HG02642 (cell line): ENCODE measurements around the gene MYO9A.
A peak's percentile ranks its signal among the peaks of the same experiment; 100 is the strongest.

Experiments
- ATAC-seq: cut with Tn5 transposase; IDR thresholded peaks from one replicate; pipeline ENCODE4 v1.9.1; 2021; ENCODE audit warnings: mild to moderate bottlenecking; ENCODE audit not compliant: unreplicated experiment, poor library complexity

MYO9A gene, protein sequence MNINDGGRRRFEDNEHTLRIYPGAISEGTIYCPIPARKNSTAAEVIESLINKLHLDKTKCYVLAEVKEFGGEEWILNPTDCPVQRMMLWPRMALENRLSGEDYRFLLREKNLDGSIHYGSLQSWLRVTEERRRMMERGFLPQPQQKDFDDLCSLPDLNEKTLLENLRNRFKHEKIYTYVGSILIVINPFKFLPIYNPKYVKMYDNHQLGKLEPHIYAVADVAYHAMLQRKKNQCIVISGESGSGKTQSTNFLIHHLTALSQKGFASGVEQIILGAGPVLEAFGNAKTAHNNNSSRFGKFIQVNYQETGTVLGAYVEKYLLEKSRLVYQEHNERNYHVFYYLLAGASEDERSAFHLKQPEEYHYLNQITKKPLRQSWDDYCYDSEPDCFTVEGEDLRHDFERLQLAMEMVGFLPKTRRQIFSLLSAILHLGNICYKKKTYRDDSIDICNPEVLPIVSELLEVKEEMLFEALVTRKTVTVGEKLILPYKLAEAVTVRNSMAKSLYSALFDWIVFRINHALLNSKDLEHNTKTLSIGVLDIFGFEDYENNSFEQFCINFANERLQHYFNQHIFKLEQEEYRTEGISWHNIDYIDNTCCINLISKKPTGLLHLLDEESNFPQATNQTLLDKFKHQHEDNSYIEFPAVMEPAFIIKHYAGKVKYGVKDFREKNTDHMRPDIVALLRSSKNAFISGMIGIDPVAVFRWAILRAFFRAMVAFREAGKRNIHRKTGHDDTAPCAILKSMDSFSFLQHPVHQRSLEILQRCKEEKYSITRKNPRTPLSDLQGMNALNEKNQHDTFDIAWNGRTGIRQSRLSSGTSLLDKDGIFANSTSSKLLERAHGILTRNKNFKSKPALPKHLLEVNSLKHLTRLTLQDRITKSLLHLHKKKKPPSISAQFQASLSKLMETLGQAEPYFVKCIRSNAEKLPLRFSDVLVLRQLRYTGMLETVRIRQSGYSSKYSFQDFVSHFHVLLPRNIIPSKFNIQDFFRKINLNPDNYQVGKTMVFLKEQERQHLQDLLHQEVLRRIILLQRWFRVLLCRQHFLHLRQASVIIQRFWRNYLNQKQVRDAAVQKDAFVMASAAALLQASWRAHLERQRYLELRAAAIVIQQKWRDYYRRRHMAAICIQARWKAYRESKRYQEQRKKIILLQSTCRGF (N-terminal part only)

DNA sequence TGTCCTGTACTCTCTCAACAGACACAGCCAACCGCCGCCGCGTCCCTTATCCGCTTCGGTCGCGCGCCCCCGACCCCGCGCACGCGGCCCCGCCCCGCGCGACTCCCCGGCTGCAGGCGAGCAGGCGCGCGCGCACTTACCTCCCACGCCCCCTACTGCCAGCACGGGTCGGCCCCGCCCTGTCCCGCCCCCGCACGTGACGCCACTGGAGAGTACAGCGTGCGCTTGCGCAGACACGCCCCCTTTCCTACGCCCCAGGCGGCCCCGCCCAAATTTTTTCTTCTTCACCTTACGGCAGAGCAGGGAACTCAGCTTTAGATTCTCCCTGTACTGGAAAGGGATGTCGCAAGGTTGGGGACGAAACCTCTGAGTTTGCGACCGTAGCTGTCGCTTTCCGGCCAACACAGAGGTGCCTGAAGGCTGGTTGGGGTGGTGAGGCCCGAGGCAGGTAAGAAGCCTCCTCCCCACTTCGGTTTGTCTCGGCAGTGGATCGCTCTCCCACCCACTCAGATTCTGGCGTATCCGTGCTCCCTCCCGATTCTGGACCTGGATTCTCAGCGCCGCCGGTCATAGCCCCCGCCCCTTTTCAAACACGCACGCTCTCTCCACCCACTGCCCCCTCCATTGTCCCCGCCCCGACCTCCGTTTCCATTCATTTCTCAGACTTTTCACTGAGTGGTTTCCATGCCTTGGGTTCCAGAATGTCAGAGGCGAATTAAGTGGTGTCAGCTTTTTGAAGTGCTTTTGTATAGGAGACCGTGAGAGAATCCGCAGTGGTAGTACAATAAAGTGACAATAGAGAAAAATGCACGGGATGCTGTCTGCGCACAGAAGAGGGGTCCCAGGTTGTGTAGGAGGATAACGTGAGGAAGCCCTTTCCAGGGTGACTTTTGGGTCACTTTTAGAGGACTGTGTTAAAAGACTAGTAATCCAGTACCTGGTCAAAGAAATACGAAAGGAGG, at the start of gene MYO9A, which contains the start of gene SENP8:
Gene MYO9A, minus strand, starts transcription at position 134 of the 962 bp plus-strand sequence. CDS start 71,587 bp downstream, outside the sequence.
Gene SENP8, plus strand, starts transcription at position 387 of the 962 bp plus-strand sequence. CDS start 21,221 bp downstream, outside the sequence.
- ATAC-seq: peak; percentile 73

DNA sequence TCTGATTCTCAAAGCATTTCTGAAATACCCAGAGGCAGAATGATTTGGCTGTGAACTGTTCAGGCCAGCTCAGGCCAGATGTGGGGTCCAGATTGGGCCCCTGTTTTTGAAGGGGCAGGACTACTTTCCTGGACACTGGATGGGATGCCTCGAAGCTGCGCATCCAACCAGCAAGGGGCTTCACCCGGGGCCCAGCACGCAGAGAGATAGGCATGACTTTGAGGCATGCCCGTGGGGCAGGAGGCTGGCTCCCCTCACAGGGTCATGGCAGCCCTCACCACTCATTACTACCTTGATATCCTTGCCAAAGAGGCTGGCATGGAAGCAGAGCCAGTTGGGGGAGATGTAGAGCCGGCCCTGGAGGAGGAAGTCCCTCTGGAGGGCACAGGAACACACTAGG, 49.5 kb upstream of the MYO9A start:
- ATAC-seq: no peak

DNA sequence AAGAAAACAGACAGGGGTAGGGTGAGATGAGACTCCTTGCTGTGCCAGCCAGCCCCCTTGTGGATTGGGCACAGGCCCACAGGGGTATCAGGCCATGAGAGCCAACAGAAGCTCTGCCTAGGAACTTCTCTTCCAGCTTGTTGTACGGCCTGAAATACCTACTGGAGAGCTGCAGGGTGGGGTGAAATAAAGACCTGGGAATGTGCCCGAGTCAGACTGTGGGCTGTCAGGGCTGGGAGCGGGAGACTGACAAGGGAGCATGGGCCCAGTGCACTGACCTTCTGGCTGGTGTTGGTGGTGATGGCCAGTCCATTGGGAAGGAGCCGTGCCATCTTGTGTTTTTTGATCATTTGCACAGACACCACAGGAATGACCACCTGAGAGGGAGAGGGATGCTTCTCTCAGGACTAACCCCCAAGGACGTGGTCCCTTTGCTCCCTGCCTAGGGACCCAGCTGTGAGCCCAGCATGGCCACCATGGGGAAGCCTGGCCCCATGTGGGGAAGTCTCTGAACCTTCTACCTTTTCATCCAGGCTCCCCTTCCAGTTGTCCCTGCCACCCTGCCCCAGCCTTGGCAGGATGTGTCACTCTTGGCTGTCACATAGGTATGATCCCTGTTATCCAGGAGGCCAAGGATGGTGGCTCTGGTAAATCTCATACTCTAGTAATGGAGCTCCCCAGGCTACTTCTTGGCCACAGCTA, 48.9 kb upstream of the MYO9A start:
- no peak for ATAC-seq

DNA sequence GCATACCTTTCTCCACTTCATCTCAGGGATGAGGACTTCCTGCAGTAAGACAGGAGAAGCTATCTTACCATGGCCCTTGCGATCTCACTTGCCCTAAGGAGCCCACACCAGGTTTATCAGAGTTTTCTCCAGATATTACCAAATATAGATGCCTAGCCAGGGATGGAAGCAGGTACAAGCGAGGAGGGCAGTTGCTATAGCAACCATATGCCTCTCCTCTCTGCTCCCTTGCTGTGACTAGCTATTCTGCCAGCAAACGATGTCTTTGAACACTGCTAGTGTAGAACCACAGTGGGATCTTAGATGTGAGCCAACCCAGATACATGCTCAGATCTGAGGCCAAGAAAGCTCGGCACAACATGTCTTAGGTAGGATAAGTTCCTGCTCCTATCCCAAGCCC, 45.8 kb upstream of the MYO9A start:
- no peak for ATAC-seq

DNA sequence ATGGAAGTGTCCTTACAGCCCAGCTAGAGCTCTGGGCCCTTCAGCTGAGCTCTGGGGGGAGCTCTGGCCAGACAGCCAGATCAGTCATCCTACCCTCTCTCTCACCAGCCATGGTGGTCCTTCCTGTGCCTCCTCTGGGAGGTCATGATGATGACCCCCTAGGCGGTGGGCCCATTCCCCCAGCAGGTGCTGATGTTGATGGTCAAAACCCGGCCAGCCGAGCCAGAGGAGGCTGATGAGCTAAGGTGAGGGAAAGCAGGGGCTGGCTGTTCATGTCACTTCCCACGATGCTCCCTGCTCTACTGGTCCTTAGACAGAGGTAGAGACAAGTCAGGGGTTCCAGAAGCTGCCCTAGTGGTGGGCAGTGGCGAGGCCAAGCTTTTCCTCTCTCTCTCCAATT, 44.6 kb upstream of the MYO9A start:
- no peak for ATAC-seq

DNA sequence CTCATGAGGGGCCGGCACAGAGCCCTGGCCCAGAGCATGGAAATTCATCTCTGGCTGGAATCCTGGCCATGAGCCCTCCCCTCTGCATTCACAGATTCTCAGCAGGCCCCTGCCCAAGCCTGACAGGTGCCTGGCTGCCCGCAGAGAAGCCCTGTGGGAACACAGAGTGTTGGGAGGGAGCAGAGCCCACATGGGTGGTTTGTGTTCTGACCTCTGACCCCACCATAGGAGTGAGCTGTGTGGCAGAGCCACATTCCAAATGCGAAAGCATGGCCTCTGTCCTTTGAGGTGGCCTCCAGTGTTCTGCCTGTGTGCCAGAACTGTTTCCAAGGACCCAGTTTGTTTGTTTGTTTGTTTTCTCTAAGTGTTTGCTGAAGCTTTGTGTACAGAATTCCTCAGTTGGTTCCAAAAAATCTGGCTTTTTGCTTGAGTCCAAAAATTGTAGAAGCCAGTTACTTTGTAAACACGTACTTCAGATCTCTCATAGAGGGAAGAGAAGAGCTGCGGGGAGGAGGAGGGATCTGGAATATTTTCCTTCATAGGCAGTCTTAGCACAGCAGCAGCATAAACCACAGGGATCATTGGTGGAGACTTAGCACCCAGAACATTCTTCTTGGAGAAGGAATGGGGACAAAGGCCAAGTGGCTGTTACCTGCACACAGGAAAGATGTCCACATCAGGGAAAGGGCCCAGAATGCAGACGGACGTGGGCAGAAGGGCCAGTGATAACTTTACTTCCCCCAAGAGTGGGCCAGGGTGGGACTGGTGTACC, 43.6 kb upstream of the MYO9A start:
- no peak for ATAC-seq

DNA sequence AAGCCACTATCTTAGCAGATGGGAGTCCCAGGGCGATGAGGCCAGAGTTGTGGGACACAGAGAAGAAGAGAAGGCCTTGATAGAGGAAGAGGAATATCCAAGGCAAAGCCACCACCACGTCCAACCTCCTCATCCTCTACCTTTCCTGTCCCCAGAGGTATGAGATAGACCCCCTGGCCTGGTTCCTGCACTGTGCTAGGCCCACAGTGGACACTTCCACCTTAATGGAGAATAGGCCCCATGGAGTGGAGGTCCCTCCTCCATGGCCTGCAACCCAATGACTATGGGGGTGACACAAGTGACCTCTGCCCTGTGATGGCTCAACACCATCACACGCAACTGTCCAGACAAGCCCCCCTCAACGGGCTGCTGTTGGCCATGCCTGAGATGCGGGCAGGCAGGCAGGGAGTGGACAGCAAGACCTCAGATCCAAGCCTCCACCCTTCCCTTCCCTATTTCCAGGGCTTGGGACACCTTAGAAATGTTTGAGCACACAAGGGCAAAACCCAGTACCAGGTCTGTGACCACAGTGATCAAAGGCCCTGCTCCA, 42.8 kb upstream of the MYO9A start:
- no peak for ATAC-seq

DNA sequence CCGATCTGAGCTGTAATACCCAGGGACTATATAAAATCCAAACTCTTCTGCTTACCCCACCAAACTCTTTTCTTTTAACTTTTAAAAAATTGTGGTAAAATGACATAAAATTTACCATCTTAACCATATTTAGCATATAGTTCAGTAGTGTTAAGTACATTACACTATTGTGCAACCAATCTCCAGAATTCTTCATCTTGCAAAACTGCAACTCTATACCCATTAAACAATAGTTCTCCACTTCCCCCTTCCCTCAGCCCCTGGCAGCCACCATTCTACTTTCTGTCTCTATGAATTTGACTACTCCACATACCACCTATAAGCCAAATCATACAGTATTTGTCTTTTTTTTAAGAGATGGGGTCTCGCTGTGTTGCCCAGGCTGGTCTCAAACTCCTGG, 39.0 kb upstream of the MYO9A start:
- no peak for ATAC-seq

DNA sequence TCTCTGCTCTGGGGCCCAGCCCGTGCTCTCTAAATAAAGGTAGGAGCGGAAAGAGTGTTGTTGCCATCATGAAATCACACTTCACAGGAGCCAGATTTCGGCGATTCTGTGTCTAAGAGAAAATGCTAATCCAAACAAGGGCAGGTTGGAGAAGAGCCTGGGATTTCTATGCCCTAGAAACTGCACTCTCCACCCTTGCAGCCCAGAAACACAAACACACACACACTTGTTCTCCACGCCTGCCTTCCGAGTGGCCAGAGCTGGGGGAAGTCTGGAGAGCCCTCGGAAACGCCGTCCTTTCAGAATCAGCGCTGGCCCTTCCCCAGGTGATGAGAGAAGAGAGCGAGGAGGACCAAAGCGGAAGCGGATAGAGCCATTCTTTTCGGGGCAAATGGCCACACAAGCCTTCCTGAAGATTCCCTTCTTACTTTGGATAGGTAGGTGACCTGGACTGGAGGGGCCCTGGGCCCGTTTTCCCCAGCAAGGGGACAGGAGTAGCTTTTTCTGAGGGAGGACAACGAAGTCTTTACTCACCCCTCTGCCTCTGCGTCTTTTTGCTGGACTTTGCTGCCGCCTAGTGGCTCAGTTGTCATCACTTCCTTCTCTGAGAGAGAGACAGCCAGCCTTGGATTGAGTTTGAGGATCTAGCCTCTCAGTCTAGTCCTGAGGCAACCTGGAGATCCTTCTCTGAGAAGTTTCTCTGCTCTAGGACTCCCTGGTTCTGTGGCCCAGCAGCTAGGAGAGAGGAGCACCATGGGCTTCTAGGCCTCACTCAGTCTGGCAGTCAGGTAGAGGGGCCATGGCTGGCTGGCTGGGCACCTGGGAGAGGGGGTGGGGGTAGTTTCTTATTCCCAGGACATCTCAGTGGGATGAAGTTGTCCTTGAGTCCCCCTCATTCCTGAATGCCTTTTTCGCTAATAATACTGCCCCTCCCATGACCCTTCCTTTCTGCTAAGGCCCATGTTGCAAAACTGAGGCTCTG, 38.0 kb upstream of the MYO9A start:
- ATAC-seq: peak; percentile 78

DNA sequence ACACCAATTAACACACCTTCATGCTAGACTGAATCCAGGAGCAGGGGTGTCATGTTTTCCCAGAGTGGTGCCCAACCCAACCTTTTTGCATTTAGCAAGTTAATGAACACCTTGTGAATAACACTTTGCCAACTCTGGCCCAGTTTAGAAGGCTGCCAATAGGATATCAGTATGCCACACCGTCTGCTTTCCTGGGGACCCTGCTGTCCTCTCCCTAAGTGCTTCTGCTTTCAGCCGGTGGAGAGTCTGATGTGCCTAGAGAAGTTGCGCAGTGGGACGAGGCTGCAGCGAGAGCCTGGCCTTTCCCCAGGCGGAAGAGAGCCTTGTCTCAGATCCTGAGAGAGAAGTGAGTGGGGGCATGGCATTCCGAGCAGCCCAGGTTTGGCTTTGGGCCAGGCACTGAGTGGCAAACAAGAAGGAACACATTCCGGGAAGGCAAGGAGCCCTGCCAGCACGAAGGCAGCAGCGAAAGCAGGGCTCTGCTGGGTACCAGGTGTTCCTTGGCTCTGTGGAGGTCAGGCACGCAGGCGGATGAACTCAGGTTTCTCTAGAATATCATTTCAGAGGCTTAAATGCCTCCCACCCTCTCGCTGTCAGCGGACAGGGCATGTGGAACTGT, 37.2 kb upstream of the MYO9A start:
- no peak for ATAC-seq

DNA sequence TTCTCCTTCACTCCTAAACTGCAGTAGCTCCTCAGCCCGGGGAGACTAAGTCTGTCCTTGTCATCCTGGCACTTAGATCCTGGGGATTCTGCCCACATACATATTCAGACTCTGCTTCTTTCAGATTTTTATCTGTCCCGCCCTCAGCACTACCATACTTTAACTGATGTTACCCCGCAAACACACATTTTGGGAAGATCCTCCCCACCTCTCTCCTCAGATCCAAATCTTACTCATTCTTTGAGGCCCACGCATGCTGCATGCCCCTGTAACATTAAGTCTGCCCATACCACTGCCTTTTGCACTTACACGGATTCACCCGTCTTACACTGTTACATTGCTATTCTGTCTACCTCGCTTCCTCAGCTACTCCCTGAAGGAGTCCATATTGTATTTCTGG, 36.4 kb upstream of the MYO9A start:
- ATAC-seq: no peak

DNA sequence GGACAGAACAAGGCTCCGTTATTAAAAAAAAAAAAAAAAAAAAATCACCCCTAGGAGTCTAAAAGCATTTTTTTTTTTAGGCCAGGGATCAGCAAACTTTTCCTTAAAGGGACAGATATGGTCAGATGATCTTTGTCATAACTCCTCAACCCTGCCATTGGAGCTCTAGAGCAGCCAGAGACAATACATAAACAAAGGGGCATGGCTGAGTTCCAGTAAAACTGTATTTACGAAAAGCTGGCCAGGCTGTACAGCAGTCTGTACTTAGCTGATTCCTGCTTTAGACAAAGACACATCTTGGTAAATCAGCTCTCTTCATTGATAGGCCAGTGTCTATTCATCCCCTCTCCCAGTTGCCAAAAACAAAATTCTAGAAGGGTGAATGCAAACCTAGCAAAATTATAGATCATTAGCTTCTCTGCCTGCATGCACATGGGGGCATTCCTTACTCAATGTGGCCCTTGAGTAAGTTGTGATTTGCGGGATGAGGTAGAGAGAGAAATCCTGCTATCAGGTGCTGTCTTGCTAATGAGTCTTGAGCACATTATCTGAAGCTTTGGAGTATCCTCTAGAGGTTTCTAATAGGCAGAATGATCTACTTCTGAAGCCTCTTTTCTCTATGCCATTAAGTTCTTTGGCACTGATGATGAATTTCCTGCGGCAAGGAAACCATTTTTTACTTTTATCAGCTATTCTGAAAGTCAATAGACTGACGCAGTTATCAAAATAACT, 35.5 kb upstream of the MYO9A start:
- no peak for ATAC-seq

DNA sequence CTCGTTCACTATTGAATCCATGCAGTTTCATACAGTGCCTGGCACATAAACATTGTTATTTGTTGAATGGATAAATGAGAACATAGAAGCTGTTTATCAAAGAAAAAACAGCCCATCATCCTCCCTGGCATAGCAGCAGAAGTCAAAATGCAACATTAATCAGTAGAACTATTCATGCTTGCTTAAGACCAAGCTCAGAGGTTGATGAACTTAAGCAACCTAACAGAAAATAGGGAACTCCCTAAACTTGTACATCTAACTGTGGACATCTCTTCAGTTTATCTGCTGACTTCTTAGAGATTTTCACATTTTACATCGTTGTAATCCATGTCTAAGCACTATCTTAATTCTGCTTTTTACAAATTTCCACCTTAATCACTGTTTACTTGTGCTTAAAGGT, 29.5 kb upstream of the MYO9A start:
- no peak for ATAC-seq

DNA sequence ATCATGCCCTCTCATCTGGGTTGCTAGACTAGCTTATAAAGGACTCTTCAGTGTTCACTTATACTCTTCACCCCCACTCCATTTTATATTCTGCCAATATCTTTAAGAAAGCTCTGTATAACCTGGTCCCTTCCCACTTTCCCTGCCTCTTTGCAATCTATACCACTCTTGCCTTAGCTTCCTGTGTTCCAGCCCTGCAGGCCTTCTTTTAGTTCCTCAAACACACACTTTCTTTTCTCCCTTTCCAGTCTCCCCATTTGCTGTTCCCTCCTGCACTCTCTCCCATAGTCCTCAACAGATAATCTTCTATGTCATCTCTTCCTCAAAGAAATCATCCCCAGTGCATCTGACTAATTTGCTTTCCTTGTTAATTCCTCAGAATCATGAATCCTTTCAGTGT, 29.0 kb upstream of the MYO9A start:
- no peak for ATAC-seq

DNA sequence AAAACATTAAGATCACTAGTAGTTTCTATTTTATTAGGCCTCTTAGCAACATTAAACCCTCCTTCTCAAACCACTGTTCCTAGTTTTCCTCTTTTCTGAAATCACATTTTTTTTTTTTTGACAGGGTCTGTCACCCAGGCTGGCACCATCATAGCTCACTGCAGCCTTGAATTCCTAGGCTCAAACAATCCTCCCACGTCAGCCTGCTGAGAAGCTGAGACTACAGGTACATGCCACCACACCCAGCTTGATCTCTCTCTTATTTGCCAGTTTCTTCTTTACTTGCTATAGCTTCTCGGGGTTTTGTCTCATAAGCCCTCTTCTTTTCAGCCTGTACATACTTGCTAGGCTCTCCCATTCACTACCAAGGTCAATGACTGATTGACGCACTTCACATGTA, 28.3 kb upstream of the MYO9A start:
- ATAC-seq: no peak
